Esophagus muscularis mucosa (tissue), 4 donors: ENCODE data around the gene TMOD3. TPM values are rescaled to one million over a fixed set of nuclear protein-coding genes. Genes with fewer than 3 reads are reported as not detected.

Source experiments
- DNase-seq: peaks from one replicate; pipeline ENCODE4 v3.0.0-alpha.2; 2017; ENCODE audit errors: extremely low spot score
- H3K27ac ChIP-seq, 4 donors: fragments of 200-600 bp; sonication (generic); replicated peaks in 1 of 4; 1 replicate in 3 of 4; 2 replicates in 1 of 4; pipeline ENCODE4 v1.5.1; 2016 to 2019; ENCODE audit warnings: mild to moderate bottlenecking in 1 of 4
- H3K27me3 ChIP-seq, 4 donors: fragments of 200-600 bp; sonication (generic); one replicate each; pipeline versions ENCODE4 v1.5.1 to v1.6.0; 2016 to 2019
- H3K36me3 ChIP-seq, 4 donors: fragments of 200-600 bp; sonication (generic); one replicate each; pipeline ENCODE4 v1.5.1; 2016 to 2019
- H3K4me1 ChIP-seq, 4 donors: fragments of 200-600 bp; sonication (generic); one replicate each; pipeline ENCODE4 v1.5.1; 2016 to 2019
- H3K4me3 ChIP-seq, 4 donors: fragments of 200-600 bp; sonication (generic); 1 replicate in 2 of 4; 2 replicates in 2 of 4; pipeline ENCODE4 v1.5.1; 2016 to 2019; ENCODE audit warnings: mild to moderate bottlenecking in 4 of 4, moderate library complexity in 1 of 4
- H3K9me3 ChIP-seq, 4 donors: fragments of 200-600 bp; sonication (generic); 1 replicate in 3 of 4; 2 replicates in 1 of 4; pipeline ENCODE4 v1.5.1; 2016 to 2019
- EP300 ChIP-seq: sonication (generic); formaldehyde crosslinking; IDR thresholded peaks from one replicate; pipeline ENCODE4 v1.6.1; 2017; ENCODE audit warnings: antibody characterized with exemption
- POLR2A ChIP-seq: fragments of 450-650 bp; IDR thresholded peaks from one replicate; pipeline ENCODE4 v1.6.1; 2017; ENCODE audit warnings: antibody characterized with exemption, moderate library complexity, mild to moderate bottlenecking, low read depth
- POLR2AphosphoS5 ChIP-seq, 2 donors: sonication (generic); formaldehyde crosslinking; IDR thresholded peaks; one replicate each; pipeline ENCODE4 v1.6.1; 2017; ENCODE audit warnings: antibody characterized with exemption in 2 of 2
- WGBS: methylation state at CpG from one replicate; pipeline ENCODE4 v1.1.5; 2018; 5-methylcytosine and 5-hydroxymethylcytosine counted together
- intact Hi-C: fragments of 100-400 bp; cut with DNase I; formaldehyde crosslinking; loops from one replicate; pipeline ENCODE4 v1.15.1; 2023
- total RNA-seq, 4 donors: library from RNA; depleted of rRNA; stranded (reverse); fragments of >200 nt; gene quantifications; one replicate each; pipeline versions ENCODE4 v1.1.0 to v1.2.1, GENCODE V29; 2016
- TF ChIP-seq, protein P1 (sequence below), 3 experiments: fragments of 200-600 bp in 2 of 3; fragments of 450-650 bp in 1 of 3; sonication (generic) in 2 of 3; IDR thresholded peaks; one replicate each; pipeline ENCODE4 v1.5.1; 2017 to 2019; ENCODE audit warnings: antibody characterized with exemption in 3 of 3, mild to moderate bottlenecking in 2 of 3, moderate library complexity in 1 of 3

The TMOD3 gene
- total RNA-seq, 4 donors from 2014 or later, result 16.2 to 27.9 (median 24.7) TPM

GRCh38 chr15:51931638-51932037 is 102.2 kb downstream of the TMOD3 start:
- TF ChIP-seq POLR2A (no peak), POLR2AphosphoS5 (IDR thresholded peaks at IDR 0.05) (no peak), EP300 (no peak)
- TF ChIP-seq, protein P1, sequence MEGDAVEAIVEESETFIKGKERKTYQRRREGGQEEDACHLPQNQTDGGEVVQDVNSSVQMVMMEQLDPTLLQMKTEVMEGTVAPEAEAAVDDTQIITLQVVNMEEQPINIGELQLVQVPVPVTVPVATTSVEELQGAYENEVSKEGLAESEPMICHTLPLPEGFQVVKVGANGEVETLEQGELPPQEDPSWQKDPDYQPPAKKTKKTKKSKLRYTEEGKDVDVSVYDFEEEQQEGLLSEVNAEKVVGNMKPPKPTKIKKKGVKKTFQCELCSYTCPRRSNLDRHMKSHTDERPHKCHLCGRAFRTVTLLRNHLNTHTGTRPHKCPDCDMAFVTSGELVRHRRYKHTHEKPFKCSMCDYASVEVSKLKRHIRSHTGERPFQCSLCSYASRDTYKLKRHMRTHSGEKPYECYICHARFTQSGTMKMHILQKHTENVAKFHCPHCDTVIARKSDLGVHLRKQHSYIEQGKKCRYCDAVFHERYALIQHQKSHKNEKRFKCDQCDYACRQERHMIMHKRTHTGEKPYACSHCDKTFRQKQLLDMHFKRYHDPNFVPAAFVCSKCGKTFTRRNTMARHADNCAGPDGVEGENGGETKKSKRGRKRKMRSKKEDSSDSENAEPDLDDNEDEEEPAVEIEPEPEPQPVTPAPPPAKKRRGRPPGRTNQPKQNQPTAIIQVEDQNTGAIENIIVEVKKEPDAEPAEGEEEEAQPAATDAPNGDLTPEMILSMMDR (IDR thresholded peaks at IDR 0.05), result no peak
- no peaks in the 10 kb centered on the region for H3K27me3 ChIP-seq
- no peaks in the 10 kb centered on the region for H3K9me3 ChIP-seq
- no peaks in the 10 kb centered on the region for H3K4me1 ChIP-seq
- 97% methylated on average over 4 of the region's 4 CpGs for WGBS
- no peak for DNase-seq
- no peak overlapping the region for H3K4me3 ChIP-seq
- peaks cover 0 to 43% (median 23%) of the 10 kb centered on the region in 4 donors for H3K36me3 ChIP-seq
- intact Hi-C loops, result no loop called here
- H3K27ac ChIP-seq, result no peak overlapping the region

GRCh38 chr15:51932161-51932560 is 102.7 kb downstream of the TMOD3 start:
- no peak overlapping the region for H3K27ac ChIP-seq
- H3K27me3 ChIP-seq, result no peaks in the 10 kb centered on the region
- DNase-seq, result no peak
- intact Hi-C loops, result no loop called here
- TF ChIP-seq, protein P1 (IDR thresholded peaks at IDR 0.05), result no peak
- TF ChIP-seq POLR2A, result no peak
- TF ChIP-seq EP300, result no peak
- no peak for TF ChIP-seq POLR2AphosphoS5 (IDR thresholded peaks at IDR 0.05)
- WGBS, result 68% methylated on average over 1 of the region's 1 CpG
- no peaks in the 10 kb centered on the region for H3K4me1 ChIP-seq
- H3K36me3 ChIP-seq, result peaks cover 0 to 45% (median 23%) of the 10 kb centered on the region in 4 donors
- H3K4me3 ChIP-seq, result no peak overlapping the region
- H3K9me3 ChIP-seq, result no peaks in the 10 kb centered on the region

- TF ChIP-seq, protein P1 (IDR thresholded peaks at IDR 0.05), result no peak
- Histone ChIP-seq H3K4me1 (peaks cover 0 to 8% (median 3%) of the 10 kb centered on the region in 4 donors), H3K36me3 (peaks cover 0 to 44% (median 26%) of the 10 kb centered on the region in 4 donors), H3K9me3 (no peaks in the 10 kb centered on the region), H3K27ac (no peak overlapping the region), H3K4me3 (no peak overlapping the region), H3K27me3 (no peaks in the 10 kb centered on the region)
- intact Hi-C loops, result no loop called here
- WGBS, result 87% methylated on average over 5 of the region's 5 CpGs
- no peak for DNase-seq
Measured at GRCh38 chr15:51935466-51936104, 106.1 kb downstream of the TMOD3 start.

- TF ChIP-seq POLR2AphosphoS5 (IDR thresholded peaks at IDR 0.05) (no peak), POLR2A (no peak), EP300 (no peak)
- TF ChIP-seq, protein P1 (IDR thresholded peaks at IDR 0.05), result no peak
- Histone ChIP-seq H3K27ac (no peak overlapping the region), H3K9me3 (no peaks in the 10 kb centered on the region), H3K36me3 (peaks cover 0 to 47% (median 24%) of the 10 kb centered on the region in 4 donors), H3K27me3 (no peaks in the 10 kb centered on the region), H3K4me1 (peaks cover 0 to 8% (median 3%) of the 10 kb centered on the region in 4 donors), H3K4me3 (no peak overlapping the region)
- WGBS, result 85% methylated on average over 2 of the region's 2 CpGs
- intact Hi-C loops, result no loop called here
- DNase-seq, result no peak
Measured at GRCh38 chr15:51936105-51936478, 106.6 kb downstream of the TMOD3 start.

DNA sequence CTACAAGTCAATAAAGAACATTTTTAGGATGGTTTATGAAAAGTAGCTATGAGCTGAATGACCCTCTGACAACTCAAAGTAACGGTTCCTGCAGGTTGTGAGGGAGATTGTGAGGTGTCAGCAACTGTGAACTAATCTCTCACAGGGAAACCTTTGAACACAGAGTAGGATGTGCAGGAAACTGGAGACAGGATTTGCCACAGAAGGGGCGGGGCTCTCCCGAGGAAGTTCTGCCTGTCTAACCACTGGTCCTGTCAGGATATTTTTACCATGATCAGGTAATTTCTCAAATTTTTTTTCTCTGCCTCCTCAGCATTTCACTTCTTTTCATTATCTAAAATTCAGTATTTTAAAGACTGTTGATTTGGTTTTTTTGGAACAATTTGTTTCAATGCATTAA is 108.8 kb downstream of the TMOD3 start:
- no peak overlapping the region for H3K27ac ChIP-seq
- DNase-seq, result no peak
- peaks cover 0 to 8% (median 3%) of the 10 kb centered on the region in 4 donors for H3K4me1 ChIP-seq
- H3K4me3 ChIP-seq, result no peak overlapping the region
- intact Hi-C loops, result no loop called here
- no peaks in the 10 kb centered on the region for H3K27me3 ChIP-seq
- TF ChIP-seq, protein P1 (IDR thresholded peaks at IDR 0.05), result no peak
- no peak for TF ChIP-seq EP300
- TF ChIP-seq POLR2A, result no peak
- TF ChIP-seq POLR2AphosphoS5 (IDR thresholded peaks at IDR 0.05), result no peak
- WGBS, result 86% methylated on average over 3 of the region's 3 CpGs
- peaks cover 0 to 48% (median 29%) of the 10 kb centered on the region in 4 donors for H3K36me3 ChIP-seq
- no peaks in the 10 kb centered on the region for H3K9me3 ChIP-seq
